NCI-H2196 treated with DMSO at 0.1 percent for 48 hours (cell line): ENCODE results near the gene TRAF7.

Experiments used
- DNase-seq: peaks from one replicate; lab custom pipeline; 2025; ENCODE audit not compliant: unreplicated experiment; lab: John Stamatoyannopoulos, UW

The TRAF7 gene

DNA sequence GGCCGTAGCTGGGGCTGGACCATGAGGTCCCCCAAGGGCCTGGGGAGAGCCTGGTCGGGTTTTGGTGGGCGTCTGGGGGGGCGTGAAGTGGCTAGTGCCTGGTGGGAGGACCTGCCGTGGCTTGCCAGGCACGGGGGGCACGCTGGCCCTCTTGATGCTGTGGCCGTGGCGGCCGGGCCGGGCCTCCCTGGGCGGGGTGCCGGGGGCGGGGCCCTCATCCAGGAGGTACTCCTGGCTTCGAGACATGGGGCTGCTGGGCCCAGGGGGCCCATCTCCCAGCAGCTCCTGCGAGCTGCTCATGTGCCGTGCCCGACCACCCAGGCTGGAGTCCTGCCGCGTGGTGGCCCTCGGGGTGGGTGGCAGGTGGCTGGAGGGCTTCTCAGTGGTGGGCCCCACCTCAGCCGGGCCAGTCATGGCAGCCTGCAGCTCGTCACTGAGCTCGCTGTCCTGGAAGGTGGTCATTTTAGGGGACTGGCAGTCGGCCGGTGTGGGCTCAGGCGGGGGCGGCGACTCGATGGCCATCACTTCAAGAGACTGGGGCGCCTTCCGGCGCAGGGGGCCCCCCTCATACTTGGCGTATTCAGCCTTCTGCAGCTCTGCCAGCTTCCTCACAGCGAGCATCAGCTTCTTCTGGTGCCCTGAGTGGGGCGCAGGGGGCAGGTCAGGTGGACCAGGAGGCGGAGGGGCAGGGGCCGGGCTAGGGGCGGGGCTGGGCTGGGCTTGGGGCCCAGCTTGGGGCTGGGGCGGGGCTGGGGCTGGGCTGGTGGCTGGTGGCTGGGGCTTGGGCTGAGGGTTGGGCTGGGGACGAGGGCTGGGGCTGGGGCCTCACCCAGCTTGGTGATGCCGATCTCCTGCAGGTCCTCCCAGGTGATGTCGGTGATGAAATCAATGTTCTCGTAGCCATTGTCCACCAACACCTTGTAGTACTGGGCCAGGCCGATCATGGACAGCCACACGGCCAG lies 25.7 kb downstream of the TRAF7 start:
- no peak for DNase-seq

DNA sequence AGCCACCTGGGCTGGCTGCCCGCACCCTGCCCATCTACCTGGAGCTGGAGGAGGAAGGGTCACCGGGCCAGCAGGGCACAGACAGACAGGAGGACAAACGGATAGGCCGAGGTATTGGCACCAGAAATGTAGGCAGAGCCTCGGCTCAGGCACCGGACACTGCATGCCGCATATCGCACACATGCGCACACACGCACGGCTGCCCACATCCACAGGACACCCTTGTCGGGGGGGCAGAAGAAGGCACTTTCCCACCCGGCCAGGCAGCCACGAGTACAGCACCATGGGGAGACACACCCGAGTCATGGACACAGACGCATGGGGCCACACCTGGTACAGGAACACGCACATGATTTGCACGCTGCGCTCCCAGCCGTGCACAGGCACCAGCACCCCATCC lies 26.4 kb downstream of the TRAF7 start:
- no peak for DNase-seq

DNA sequence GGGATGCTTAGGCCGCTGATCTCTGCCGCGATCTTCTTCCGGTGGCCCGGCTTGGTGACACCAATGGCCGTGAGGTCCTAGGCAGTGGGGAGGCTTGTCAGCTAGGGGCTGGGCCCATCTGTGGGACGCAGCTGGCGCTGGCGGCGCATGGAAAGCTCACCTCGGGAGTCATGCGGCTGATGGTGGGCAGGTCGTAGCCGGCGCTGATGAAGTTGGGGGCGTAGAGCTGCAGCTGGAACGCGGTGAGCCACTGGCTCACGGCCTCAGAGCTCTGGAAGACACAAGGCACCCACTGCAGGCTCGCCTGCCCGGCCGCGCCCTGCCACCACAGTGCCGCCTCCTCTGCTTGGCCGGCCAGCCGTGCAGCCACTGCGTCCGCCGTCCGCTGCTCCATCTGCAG lies 28.1 kb downstream of the TRAF7 start:
- no peak for DNase-seq

DNA sequence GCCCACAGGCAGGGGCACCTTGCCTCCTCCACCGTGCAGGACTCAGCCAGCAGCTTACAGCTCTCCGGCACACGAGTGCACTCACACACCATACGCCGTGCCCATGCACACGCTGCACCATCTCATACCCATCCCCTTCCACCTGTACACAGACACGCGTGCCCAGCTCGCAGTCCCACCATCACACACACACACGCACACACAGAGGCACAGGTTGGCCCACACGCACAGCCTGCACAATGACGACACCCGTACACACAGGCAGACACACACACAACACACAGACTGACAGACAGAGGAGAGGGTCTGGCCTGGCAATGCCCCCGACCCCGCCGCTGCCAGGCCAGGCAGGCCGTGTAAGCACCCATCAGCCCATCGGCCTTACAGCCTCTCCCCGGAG lies 28.8 kb downstream of the TRAF7 start:
- no peak for DNase-seq

DNA sequence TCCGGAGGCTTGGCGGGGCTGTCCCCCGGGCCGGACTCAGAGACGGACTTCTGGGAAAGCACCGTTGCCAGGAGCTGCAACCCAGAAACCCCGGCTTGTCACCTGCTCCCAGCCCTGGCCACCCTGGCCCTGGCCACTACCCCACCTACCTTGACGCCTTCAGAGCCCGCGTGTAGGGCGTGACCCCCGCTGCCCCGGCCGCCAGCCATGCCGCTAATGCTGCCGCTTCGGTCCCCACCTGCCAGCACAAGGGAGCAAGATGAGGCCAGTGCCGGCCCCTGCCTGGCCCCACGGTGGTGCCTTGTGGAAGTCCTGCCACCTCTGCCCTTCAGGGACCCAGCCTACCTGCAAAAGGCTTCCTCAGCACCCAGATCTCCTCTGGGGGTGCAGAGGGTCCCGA lies 29.4 kb downstream of the TRAF7 start:
- DNase-seq: no peak

DNA sequence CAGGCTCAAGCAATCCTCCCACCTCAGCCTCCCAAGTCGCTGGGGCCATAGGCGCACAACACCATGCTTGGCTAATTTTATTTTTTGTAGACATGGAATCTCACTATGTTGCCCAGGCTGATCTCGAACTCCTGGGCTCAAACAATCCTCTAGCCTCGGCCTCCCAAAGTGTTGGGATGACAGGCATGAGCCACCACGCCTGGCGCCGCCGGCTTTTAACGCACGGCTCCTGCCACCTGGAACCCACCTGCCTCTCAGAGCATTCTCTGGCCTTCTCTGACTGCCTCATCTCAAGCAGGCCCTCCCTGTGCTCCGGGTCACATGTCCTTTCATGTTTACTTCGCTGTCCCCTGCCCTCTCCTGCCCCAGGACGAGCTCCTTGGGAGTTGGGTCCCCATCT lies 30.5 kb downstream of the TRAF7 start:
- DNase-seq: no peak

DNA sequence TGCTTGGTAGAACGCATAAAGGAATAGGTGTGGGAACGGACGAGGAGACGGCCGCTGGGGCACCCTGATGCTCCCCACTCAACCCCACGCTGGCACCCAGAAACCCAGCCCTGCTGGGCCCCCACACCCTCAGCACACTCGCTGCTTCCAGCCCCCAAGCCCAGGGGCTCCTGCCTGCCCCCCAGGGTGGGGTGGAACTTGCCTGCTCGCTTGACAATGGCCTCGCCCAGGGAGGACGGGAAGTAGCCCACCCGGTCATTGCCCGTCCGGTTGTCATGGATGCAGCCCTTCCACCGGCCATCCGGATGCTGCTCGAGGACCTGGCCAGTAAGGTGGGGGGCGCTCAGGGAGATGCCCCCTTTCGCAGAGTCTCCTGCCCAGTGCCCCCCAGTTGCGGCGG lies 30.9 kb downstream of the TRAF7 start:
- DNase-seq: no peak

DNA sequence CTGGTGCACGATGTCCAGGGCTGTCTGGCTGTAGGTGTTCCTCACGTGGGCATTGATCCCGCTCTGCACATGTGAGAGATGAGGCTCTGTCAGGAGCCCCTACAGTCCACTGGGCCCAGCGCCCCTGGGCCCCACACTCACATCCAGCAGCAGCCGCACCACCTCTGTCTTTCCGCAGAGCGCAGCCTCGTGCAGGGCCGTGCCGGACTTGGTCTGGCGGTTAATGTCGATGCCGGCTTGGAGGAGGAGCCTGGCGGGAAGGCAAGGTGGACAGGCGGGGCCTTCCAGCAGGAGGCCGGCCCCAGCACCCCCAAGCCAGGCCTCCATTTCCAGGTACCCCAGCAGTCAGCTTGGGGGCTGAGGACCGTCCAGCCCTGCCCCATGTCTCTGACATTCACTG lies 31.6 kb downstream of the TRAF7 start:
- no peak for DNase-seq

DNA sequence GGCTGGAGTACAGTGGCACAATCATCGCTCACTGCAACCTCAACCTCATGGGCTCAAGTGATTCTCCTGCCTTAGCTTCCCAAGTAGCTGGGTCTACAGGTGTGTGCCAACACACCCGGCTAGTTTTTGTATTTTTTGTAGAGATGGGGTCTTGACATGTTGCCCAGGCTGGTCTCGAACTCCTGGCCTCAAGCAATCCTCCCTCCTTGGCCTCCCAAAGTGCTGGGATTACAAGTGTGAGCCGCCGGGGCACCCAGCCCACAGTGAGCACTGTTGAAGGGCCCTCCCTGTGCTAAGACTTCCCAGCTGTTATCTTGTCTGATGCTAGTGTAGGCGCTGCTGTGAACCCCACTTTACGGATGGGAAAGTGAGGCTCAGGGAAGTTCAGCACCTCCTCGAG lies 32.8 kb downstream of the TRAF7 start:
- DNase-seq: no peak

DNA sequence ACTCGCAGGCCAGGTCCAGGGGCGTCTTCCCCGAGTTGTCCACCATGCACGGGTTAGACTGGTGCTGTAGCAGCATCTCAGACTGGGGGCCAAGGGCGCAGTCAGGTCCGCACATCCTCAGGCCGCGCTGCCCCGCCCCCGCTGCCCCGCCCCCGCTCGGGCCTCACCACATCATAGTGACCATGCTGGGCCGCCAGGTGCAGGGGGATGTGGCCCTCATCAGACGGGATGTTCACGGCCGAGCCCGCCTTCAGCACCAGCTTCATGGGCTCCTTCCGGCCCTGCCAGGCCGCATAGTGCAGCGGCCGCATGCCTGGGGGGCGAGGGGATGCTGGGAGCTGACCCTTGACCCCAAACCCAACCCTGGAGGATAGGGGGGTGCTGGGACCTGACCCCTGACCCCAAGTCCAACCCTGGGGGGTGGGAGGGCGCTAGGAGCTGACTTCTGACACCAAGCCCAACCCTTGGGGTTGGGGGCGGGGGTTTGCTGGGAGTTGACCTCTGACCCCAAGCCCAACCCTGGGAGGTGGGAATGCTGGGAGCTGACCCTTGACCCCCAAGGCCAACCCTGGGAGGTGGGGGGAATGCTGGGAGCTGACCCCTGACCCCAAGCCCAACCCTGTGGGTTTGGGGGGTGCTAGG lies 33.8 kb downstream of the TRAF7 start:
- no peak for DNase-seq

DNA sequence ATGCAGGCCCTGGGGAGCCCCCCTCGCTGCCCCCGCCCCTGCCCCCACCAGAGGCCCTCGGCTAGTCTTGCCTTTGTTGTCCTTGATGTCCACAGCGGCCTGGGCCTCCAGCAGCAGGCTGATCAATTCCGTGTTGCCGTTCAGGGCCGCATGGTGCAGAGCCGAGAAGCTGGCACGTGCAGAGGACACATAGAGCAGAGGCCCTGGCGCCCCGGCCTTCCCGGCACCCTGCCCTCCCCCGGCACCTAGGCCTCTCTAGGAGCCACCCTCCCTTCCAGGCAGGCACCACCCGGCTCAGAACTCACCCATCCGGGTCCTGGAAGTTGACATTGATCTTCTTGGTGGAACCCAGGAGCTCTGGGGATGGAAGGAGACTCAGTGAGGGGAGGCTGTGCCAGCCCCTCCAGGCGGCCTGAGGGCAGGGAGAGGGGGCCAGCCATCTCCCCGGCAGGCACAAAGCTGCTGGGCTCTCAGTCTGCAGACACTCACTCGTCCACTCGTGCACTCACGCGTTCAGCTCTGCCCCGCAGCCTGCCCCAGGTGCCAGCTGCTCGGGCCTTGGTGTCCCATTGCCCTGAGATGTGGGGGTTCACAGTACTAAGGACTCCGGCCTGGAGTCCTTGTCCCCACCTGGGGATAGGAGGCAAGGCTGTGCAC lies 34.5 kb downstream of the TRAF7 start:
- no peak for DNase-seq

DNA sequence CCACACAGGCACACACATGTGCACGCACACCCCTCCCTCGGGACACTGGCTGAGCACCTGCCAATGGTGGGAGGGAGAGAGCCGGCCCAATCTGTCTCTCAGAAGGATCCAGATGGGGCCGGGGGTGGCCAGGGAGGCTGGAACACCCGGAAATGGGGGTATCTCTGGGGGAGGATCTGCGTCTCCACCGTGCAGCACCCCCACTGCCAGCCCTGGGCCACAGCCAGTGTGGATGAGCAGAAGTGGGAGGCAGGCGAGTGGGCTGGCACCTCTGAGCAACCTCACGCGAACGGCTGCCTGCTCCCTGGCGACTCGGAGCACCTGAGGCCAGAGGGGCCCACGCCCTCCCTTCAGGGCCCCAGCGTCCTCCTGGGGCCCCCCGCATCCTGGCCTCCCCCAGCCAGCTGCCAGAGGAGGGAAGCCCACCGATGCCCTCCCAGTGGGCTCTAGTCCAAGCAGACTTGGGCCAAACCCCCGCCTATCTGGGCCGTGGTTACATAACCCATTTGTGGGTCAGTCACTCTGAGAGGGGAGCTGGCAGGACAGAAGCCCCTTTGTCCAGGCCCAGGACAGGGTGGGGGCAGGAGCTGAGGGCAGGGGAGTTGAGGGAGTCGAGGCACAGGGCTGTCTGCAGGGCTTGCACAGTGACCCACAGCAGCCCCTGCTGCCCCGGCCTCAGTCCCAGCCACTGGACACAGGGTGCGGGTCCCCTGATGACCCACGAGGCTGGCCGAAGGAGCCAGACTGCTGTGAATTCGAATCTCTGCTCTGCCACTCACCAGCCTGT lies 35.3 kb downstream of the TRAF7 start:
- no peak for DNase-seq

DNA sequence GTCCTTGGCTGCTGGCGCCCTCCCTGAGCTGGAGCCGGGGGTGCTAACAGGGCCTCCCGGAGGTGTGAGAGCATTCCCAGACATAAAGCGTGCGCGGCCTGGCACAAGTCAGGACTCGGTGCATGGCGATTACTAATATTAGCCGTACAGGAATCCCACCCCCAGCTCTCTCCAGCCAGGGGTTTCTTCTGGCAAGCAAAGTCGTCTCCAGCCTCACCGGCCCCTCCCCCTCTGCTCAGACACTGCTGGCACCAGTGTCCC lies 35.8 kb downstream of the TRAF7 start:
- DNase-seq: no peak

DNA sequence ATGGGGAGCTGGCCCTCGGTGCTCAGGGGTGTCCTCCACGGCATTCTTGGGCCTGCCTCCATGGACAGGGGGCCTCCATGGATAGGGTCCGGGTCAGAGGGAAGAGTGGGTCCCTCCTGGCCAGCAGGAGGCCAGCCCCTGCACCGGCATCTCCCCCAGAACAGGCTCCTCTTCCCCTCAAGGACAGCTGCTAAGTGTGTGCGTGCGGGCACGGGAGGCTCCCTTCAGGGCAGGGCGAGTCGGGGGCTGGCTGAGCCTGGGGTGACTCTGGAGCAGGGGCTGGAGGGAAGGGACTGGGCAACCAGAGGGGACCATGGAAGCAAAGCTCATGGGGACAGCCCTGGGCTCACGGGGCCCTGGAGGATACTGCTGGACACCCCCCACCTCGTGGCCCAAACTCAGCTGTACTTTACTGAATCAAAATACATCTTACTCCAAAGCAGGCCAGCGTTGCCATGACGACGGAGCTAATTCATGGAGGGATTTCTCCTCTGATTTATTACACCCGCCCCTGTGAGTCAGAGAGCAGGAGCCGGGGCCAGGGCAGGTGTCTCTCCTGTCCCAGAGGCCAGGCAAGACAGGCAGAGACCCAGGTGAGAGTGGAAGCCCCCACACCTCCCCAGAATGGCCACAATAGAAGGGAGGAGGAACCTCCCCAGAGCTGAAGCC lies 38.7 kb downstream of the TRAF7 start:
- DNase-seq: no peak

DNA sequence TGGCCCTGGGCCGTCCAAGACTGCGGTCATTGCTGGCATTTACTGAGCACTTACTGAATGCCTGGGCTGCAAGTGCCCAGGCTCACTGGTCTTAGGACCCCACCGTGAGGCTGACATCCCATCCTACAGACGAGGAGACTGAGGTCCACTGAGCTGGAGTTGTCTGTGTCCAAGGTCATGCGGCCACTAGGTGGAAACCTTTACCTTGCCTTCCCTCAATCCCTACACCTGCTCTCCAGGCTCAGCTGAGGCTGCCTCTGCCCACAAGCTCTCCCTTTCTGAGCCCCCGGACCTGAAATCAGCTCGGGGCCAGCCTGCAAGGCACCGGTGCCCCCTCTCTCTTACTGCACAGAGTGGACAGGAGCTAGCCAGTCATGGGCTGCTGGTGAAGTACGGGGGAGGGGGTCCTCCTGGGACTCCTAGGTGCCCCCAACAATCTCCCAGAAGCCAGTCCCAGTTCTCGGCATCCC lies 39.3 kb downstream of the TRAF7 start:
- peak; percentile 14 for DNase-seq

DNA sequence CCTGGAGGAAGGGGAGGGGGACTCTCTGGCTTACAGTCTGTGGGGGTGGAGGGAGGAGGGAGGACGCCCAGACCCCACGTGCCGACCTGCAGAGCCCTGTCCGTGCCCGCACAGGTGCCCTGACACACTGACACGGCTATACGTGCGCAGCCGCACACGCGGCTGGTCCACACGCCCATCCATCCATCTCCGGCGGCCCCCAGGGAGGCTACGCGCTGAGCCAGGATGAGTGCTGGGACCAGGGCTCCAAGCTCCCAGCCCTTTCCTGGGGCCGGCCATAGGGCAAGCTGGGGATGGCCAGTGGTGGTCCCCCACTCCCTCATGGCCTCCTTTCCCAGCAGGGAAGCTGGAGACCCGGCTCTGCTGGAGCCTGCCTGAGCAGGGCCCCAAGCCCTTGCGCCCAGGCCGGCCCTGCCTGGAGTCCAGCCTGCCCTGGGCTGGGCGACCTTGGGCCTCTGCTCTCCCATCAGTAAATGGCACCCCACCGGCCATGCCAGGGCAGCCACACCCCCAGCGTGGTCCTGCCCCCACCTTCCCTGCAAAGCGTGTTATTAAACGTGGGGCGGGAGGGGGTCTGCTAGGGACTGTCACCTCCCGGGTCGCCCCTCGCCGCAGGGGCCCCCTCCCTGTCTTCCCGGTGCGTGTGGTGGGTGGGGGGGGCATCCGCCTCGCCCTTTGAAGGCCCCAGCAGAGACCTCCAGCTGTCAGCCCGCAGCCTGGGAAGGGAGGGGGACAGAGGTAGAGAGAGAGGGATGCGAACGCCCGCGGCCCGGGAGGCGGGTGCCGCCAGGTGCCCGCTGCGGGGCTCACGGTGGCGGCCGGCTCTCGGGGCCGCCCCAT lies 40.0 kb downstream of the TRAF7 start:
- DNase-seq: no peak

DNA sequence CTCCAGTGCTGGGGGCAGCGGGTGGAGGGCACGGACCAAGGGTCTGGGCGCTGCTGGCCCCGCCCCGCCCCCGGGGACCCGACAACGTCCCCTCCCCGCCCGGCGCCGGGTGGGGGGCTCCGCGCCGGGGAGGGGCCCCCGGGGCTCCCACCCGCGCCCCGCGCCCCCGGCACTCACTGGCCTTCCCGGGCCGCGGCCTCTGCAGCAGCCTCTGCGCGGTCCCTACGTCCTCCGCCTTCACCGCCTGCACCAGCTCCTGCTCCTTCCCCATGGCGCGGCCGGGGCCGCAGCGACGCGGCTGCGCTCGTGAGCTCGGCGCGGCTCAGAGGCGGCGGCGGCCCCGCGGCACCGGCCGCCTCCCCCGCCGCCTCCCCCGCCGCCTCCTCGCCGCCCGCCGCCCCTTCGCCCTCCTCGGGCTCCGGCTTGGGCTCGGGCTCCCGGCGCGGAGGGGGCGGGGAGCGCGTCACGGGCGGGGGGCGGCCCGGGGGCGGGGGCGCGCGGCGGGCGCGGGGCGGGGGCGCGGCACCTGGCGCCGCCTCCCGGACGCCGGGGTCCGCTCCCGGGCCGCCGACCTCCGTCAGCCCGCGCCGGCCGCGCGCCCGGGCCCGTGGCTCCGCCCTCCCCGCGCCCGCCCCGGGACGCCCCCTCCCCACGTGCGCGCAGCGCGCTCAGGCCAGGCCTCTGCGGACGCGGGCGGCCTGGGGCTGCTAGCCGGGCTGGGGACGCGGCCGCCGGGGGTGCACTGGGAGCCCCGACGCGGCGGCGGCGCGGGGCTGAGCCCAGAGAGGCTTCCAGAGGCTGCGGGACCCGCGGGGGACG lies 40.8 kb downstream of the TRAF7 start, which contains the start of gene CASKIN1:
TSS of gene CASKIN1 (minus strand) at position 444 of the 819 bp plus-strand sequence. CDS start at position 271, 173 bp downstream.
- no peak for DNase-seq

DNA sequence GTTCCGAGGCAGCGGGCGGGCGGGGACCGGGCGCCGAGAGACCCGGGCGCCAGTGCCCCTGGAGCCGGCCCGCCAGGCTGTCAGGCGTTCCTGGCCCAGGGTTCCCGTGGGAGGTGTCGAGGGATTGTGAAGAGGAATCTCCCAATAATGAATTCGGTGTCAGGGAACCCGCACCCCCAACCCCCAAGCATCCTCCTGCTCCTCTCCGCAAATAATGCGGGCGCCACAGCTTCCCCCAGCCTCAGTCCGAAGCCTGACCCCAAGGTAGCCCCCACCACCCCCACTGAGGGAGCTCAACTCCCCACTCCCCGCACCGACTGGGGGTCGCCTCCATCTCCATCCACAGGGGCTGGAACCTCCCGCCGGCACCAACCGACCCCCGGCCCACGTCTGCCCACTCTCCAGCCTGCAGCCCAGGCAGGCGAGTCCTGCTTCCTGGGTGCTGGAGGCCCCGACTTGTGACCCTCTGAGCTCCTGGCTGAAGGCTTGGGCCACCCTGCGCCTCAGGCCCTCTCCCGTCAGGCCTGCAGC lies 41.5 kb downstream of the TRAF7 start:
- no peak for DNase-seq

DNA sequence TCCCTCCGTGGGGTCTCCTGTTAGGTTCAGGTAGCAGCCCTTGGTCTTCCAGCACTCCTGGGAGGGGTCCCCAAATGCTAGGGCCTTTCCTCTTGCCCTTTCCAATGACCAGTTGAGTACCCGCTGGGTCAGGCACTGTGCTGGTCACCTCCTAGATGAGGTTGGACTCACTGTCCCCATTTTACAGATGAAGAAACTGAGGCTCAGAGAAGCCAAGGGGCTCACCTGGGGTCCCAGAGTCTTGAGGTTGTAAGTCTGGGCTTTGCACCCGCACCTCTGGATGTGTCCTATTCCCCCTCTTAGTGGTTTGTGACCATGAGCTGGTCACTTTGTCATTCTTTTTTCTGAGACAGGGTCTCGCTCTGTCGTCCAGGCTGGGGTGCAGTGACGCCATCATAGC lies 42.2 kb downstream of the TRAF7 start:
- no peak for DNase-seq
